HG02642 (cell line): ENCODE measurements around the gene ZMAT5.

Experiments used
- ATAC-seq: cut with Tn5 transposase; IDR thresholded peaks from one replicate; pipeline ENCODE4 v1.9.1; 2021; ENCODE audit warnings: mild to moderate bottlenecking; ENCODE audit not compliant: unreplicated experiment, poor library complexity

Gene ZMAT5

DNA sequence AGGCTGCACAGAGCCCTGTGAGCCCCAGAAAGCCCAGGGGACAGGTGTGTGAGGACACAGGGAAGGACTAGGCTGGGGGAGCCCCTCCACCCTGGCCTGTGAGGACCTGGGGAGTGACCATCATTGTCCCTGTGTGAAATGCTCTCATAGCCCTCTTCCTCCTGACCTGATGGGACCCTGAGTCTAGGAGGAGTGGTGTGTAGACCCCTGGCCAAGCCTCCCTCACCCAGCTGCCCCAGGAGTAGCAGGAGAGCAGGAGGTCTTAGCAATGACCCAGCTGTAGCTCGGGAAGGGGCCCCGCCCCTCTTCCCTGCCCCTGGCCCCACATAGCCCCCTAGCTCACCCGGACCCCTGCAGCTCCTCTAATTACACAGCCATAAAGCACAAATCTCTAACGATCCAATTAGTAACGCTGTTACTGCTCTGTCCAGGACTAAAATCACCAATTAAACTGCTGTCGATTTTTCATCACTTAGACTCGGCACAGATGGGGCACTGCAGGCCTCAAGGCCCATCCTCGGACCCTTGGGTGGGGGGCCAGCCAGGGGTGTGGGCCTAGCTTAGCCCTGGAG, 53.6 kb downstream of the ZMAT5 start:
- no peak for ATAC-seq

DNA sequence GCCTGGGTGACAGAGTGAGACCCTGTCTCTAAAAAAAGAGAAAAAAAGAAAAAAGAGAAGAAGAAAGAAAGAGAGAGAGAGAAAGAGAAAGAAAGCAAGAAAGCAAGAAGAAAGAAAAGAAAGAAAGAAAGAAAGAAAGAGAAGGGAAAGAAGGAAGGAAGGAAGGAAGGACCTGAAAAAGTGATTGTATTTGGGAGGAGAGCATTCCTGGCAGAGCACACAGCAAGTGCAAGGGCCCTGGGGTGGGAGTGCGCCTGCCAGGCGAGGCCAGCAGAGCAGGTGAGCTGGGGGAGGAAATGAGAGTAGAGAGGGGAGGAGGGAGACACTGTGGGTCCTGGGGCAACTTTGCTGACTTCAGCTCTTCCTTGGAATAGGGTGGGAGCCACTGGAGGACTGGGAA, 54.7 kb downstream of the ZMAT5 start:
- no peak for ATAC-seq

DNA sequence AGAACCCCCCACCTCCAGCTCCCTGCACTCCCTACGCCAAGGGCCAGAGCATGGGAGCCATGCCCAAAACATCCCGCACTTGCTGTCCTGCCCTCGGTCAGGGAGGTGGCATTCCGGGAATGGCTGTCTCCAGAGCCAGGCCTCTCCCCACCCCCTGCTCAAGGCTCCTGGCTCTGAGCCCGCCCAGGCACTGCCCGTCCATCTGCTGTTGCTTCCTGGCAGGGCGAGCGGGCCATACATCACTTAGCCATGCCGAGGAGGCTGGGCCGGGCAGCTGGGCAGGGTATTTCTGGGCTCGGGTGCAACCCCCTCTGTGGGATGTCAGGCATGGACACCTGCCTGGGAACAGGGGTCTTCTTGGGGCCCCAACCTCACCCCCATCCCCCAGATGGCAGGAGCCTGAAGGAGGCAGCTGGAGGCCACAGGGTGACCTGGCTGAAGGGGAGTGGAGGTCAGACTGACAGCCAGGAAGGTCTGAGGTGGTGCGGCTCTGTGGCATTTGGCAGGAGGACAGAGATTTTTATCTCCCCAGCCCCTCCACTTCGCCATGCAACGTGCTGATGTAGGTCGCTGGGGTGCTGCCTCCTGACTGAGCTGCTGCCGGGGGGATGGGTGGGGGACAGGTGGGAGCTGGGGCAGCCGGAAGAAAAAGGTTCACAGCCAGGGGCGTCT, 55.7 kb downstream of the ZMAT5 start:
- ATAC-seq = no peak

DNA sequence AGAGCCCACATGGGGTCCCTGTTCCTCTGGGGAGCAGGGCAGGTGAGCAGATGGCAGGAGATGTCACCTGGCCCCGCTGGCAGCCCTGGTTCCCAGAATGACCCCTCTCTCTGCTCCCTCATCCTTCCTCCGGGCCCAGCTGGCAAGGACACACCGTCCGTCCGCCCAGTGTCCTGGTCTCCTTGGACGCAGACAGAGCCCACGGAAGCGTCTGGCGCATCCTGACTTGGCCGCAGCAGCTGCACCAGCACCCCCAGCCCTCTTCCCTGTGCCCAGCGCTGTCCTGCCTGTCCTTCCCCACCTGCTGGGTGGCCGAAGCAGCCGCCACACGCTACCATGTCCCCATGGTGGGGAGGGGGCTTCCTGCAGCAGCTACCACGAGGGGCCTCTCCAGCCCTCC, 56.6 kb downstream of the ZMAT5 start:
- ATAC-seq = no peak

DNA sequence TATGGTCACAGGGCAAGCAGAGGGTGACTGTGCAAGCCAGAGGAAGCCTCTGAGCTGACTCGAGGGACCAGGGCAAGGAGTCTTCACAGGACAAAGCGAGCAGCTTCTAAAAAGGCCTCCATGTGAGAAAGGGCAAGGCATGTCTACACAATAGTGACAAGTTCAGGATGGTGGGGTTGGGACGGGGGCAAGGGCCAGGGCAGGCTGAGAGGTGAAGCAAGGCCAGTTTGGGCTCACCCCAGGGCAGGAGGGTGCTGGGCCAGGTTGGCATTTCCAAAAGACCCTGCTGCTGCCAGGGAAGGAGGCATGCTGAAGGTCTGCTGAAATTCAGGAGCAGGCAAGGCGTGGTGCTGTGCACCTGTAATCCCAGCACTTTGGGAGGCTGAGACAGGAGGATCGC, 59.3 kb downstream of the ZMAT5 start:
- ATAC-seq = no peak

DNA sequence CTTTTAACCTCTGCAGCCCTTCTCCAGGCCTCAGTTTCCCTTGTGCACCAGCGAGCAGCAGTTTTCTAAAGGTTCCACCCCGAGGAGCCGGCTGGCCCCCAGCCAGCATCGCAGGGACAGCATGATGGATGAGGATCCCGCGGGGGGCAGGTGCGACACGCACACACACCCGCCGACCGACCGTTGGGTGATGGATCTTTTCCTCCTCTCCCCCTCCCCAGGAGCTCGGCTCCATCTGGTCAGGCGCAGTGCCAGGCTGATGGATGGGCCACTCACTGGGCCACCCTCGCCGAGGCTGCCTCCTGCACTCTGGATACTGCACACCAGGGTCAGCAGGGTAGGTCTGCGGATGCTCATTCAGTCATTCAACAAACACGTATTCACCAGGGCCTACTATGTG, 59.8 kb downstream of the ZMAT5 start:
- no peak for ATAC-seq

DNA sequence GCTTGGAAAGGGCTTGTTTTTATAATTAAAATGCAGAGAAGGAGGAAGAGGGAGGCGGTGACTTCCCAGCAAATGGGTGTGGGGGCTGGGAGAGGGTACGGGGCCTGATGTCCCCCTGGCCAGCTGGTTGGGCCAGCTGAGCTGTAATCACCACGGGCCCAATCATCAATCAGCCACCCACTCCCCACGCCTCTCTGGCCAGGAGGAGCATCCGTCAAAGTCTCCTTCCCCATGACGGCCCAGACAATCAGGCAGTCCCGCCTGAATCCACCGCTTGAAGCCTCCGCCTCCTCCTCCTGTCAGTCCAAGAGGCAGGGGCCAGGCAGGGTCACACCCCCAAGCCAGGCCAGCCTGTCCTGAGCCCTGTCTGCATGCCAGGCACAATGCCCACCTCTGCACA, 60.3 kb downstream of the ZMAT5 start:
- ATAC-seq = no peak

DNA sequence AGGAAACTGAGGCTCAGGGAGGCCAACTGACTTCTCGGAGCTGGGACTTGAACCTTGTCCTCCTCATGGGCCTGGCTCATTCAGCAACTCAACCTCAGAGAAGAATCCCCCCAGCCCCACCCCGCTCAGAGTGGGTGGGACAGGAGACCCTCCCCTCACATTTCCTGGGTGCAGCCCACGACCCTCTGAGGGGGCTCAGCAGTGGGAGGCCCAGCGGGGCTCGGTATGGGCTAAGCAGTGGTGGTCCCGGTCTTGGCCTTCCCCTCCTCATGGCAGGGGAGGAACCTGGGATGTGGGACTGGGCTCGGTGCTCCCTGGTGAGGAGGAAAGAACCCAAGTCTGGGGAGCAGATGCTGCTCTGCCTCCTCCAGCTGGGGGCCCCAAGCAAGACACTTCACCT, 61.2 kb downstream of the ZMAT5 start:
- ATAC-seq = no peak

DNA sequence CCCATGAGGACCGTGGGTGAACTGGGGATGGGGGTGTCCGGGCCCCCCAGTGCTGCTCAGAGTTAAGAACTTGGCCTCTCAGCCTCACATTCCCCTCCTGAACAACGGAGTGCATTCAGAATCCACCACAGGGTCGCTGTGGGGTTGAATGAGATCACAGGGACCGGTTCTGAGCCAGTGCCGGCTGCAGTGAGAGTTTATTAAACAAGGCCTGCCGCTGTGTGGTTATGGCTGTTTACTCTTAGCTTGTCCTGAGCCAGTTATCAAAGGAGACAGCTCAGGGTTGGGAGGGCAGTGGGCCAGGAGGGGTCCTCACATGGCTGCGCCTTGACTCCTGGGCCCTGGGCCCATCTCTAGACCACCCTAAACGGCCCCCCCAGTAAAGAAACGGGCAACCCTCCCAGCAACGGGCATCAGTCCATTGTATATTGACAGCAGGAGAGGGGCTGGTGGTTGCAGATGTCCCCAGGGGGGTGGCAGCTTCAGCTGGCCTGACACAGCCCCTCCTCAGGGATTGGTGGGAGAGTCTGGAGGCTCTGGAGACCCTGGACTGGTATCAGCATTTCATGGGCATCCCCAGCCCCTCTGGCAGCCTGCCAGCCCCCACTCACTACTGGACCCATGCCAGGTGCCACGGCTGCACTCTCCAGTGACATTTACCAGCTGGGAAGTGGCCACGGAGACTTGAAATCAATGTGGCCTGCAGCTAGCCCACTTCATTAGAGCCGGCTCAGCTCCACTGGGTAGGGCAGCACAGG, 62.1 kb downstream of the ZMAT5 start:
- no peak for ATAC-seq

DNA sequence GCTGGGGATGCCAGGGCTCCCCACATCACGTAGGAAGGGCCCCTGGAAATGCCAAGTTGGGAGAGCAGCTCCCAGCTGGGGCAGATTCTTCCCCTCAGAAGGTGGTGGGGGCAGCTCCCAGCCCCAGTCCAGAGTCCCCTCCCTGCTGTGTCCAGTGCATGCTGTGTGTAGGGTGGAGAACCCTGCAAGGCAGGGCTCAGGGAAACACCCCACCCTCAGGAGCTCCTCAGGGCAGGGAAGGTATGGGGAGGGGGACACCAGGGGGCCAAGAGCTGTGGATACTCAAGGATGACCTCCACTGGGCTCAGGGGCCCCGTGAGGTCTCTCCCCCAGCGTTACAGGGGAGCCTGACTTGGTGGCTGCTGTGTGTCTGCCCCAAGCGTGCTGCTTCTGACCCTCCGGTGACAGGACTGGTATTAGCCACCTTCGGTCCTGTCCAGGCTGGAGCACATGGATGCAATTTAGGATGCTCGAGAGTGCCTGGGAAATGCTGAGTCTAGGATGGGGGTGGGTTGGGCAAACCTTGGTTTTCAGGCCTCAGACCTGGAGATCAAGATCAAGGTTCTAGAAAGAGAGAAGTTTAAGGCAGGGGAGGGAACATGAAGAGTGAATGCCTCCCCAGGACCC, 63.1 kb downstream of the ZMAT5 start:
- no peak for ATAC-seq

DNA sequence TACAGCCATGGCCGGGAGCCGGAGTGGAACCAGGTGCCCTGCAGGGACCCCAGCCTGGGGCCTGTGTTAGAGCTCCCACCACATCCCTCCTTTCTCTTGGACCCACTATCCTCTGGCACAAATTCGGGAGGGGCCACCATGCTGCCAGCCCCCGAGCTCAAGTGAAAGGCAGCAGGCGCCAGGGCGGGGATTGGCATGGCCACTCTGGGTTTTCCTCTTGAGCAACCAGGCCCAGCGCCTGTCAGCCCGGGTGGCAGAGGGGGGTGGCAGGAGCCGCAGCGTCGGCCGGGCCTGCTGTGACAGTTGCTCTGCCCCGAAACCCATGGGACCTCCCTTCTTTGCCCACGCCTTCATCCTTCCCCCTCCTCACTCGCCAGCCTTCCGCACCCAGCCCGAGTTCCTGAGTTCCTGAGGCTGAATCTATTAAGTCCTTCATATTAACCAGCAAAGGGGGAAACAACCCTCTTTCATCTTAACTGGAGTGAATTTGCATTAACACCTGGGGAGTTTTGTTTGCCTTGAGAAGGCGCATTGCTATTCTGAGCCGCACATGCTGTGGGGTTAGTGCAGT, 63.8 kb downstream of the ZMAT5 start:
- ATAC-seq = no peak

DNA sequence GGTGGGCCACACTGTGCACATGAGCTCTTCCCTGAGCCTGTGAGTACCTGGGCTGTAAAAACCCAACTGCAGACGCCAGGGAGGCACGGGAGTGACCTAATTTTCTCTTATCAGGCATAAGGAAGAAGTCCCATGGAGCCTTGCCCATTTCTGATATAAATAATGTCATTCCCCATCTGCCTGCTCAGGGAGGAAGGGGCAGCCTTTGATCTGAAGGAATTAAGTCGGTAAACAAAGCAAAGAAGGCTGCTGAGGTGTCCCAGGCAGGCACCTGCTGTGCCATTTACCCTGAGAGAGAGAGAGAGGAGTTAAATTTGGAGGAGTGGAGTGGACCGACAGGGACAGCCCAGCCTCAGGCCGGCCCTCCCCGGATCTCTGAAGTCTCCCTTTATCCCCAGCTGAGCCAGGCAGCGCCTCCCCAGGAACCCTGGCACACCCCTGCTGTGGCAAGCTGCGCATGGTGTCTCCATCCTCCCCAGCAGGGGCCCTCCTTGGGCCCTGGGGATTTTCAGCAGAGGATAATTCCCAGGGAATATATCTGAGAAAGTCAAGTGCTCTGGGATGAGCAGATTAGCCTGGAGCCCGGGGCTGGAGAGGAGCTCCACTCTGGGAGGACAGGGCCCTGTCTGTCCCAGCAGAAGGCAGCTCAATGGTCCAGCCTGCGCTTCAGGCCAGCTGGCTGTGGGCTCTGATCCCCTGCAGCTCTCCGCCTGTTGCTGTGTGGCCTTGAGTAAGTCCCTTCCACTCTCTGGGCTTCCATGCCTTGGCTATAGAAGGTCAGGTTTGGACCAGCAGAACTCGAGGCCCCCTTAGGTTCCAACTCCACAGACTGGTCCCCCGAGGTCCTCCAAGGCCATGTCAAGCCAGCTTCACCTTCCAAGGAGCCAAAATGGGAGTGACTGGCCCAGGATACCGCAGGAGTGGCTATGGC, 64.5 kb downstream of the ZMAT5 start:
- no peak for ATAC-seq

DNA sequence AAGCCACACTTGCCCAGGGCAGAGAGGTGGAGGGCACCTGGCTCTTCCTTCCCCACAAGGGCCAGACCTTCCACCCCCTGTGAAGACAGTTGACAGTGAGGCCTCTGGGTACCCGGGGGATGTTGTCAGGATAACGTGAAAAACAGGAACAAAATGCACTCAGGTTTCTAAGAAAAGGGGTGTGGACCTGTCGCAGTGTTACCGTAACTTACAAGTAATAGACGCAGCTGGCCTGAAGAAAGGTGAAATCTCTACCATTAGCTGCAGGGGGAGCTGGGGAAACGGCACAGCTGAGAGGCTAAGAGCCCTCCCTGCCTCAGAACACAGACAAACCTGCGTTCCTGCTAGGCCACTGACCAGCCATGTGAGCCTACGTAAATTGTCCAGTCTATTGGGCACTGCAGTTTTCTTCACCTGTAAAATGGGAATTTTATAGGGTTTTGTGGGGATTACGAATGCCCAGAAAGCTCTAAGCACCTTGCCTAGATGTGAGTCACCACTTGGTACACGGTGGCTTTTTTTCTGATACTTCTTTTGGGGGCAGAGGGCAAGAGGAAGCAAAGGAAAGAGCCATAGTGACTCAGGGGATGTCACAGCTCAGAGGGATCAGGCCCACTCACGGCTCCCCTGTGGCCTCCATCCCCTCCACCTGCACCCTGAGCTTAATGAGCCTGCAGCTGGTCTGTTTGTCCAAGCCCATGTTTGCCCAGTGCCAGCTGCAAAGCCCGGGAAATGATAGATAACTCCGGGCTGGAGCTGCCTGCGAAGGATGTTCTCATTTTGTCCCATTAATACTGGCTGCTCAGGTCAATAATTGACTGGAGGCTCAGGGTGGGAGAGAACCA, 65.4 kb downstream of the ZMAT5 start:
- ATAC-seq = no peak

DNA sequence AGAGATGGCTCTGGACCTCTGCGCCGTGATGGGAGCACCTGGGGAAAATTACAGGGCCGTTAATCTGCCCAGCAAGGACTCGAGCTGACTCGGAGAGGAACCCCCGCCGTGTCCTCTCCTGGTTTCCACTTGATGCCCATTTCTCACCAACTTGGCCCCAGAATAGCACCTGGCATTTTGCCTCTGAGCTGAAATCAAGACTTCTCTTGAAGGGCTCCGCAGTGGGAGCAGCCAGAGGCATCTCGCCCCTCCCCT, 66.0 kb downstream of the ZMAT5 start:
- no peak for ATAC-seq

DNA sequence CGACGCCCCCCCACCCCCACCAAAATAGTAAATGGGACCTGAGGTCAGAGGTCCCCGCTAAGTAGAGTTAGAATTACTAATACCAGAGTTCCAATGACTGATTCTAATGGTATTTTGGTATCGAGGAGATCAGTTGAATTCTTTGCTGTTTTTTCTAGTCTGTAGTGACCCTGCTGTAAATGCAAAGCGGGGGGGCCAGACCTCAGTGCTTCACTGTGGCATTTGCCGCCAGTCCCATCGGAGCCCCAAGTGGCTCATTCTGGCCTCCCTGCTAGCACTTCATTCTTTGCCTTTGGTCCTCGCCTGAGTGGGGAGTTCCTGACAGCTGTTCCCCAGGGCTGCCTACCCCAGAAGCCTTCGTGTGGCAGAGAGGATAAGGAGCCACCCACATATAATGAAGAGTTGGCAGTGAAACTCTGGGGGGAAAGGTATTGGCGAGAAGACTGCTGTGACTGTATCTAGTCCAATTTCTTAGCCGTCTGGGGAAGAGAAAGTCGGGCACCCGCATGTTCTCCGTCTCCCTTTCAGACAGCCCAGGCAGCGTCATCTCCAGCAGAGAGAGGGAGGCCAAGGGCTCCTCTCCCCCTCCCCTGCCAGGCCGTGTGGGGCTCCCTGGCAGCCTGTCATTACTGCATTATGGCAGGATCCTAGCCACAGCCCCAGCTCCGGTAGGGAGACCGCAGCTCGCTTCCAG, 66.5 kb downstream of the ZMAT5 start:
- ATAC-seq = no peak

DNA sequence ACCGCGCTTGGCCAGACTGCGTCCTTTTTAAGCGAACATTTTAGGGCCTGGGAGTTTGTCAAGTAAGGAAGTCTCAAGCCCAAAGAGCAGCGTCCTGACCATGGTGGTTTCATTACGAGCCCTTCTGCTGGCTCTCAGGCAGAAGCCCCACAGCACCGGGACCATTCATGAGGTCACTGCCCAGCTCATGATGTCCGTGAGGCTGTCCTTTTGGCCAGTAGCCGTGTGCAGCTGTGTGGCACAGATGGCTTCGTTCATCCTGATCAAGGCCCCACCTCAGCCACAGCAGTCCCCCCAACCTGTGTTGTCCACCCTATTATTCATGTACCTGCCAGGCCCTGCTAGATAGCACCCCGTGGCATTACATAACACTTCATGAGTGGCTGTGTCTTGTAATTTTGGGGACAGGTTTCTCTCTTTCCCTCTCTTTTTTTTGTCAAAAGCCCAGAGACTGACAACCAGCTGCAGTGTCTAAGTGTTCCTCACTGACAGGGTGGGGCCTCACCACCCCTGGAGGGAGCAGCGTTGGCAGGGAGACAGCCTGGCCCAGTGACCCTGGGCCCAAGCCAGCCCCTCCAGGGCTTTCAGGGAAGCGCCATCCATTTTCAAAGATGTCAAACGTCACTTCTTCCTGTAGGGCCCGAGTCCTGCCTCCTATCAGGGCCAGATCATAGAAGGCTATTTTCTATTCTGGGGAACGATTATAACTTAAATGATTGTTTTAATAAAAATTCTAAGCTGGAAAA, 68.8 kb downstream of the ZMAT5 start:
- ATAC-seq = no peak

DNA sequence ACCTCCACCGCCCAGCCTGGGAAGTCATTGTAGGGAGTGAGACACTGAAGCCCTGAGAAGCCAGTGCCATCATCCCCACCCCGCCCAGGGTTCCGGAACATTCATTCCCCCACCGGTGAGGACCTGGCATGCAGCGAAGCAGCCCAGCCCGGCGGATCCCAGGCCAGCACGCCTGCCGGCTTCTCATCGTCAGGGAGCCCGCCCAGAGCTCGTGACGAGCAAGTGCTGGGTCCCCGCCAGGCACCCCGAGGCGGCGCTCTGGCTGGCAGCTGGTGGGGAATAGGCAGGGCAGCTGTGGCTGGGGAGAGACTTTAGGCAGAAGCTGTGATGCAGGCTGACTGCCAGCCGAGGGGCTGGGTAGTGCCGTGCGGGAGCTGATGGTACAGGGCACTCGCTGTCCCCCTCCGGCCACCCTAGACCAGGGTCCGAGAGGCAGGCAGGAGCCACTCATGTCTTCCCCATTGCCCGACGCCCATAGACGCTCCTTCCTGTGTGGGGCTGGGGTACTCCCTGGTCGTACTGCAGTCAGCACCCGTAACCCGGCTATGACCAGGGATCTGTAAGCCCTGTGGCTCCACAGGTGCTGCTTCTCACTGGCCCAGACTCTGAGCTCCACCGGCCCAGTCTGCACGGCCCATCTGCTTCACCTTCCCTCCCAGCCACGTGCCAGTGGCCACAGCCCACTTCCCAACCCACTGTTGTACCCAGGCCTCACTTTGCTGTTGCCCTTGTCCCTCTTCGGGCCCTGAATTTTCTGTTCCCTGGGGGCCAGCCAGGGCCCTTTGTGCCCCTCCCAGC, 71.5 kb downstream of the ZMAT5 start:
- no peak for ATAC-seq
